Measurements from ENCODE around the gene MAGEB4.

The MAGEB4 gene

DNA sequence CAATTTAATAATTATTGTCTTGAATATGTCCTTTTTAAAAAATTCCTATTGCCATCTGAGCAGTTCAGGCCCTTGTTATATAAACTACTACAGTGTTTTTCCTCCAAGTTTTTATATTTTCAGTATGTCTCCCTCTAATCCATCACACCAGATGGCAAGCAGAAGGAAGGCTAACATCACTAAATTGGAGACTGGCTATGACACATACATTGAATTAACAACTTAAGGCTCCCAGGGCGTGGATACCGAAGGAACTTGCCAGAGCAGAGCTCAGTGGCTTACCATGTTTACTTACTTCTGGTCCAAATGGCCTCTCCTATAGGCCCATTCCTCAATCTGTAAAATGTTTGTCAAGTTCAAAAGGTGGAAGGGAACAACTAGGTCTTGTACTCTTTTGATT lies 18.1 kb downstream of the MAGEB4 start:
- no peak overlapping the region for H3K4me3 ChIP-seq (ENCODE audit: low read length)
- no peak for TF ChIP-seq ZNF274 (IDR thresholded peaks at IDR 0.05; ENCODE audit: low read depth, low read length)

DNA sequence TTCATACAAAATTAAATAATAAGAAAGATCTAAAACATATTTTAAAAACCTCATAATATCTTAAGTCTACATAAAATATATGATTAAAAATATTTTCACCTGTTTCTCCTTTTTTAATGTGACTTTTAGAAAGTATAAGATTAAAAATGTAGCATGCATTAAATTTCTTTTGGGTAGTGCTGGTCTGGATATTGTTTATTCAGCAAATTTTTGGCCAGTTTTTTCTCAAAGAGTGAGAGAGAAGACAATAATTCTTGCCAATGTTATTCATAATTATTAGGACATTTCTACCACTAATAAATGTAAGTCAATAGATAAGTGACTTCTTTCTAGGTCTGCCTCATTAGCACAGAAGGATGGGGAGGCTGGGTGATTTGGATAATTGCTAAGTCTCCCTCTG lies 19.2 kb downstream of the MAGEB4 start:
- H3K4me3 ChIP-seq (ENCODE audit: low read length), result no peak overlapping the region
- TF ChIP-seq ZNF274 (IDR thresholded peaks at IDR 0.05; ENCODE audit: low read depth, low read length), result no peak

DNA sequence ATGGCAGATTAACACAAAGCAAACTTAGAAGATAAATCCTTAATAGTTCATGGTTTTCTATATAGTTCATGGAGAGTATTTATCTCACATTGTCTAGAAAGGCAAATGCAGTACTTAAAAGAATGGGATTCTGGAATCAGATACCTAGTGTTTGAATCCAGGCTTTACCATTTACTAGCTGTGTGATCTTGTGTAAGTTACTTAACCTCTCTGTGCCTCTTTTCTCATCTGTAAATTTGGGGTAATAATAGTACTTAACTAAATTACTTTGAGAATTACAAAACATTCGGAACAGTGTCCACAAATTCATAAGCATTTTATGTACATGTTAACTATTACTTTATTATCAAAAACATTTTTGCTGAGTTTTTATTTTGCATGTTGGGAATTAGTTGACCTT lies 21.0 kb downstream of the MAGEB4 start:
- TF ChIP-seq ZNF274 (IDR thresholded peaks at IDR 0.05; ENCODE audit: low read depth, low read length), result no peak
- no peak overlapping the region for H3K4me3 ChIP-seq (ENCODE audit: low read length)

DNA sequence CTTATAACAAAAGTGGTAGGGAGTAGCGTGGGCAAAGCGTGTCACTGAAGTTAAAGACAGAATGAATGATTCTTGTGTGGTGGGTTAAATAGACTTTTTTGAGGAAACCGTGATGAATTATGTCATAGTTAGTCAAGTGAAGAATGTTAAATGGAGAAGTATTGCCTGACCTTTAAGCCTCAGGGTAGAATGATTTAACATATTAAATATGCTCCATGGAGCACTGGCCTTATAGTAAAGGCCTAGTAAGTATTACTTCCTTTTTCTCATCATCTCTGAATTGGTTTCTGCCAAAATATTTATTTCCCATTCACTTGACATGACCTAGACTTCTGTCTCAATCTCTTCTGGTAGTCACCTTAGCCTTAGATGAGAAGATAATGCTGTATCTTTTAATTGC lies 28.8 kb downstream of the MAGEB4 start:
- no peak for TF ChIP-seq ZNF274 (IDR thresholded peaks at IDR 0.05; ENCODE audit: low read depth, low read length)
- H3K4me3 ChIP-seq (ENCODE audit: low read length), result no peak overlapping the region

DNA sequence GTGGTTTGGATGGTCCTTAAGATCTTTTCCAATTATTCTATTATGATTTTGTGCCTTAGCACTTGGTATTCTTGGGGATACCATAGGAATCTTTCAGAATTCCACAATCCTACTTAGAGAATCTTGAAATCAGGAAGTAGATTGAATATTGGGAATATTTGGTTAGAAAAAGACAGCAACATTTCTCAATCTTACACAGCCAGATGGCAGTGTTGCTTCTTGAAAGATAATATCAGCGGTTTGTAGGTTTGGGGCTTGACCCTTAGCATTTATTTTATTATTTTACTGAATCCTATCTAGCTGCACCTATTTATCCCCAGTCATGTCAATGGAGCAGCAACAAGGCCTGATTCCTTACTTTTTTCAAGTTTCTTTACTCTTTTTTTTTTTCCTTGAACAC lies 33.7 kb downstream of the MAGEB4 start:
- no peak for TF ChIP-seq ZNF274 (IDR thresholded peaks at IDR 0.05; ENCODE audit: low read depth, low read length)
- H3K4me3 ChIP-seq (ENCODE audit: low read length), result no peak overlapping the region

DNA sequence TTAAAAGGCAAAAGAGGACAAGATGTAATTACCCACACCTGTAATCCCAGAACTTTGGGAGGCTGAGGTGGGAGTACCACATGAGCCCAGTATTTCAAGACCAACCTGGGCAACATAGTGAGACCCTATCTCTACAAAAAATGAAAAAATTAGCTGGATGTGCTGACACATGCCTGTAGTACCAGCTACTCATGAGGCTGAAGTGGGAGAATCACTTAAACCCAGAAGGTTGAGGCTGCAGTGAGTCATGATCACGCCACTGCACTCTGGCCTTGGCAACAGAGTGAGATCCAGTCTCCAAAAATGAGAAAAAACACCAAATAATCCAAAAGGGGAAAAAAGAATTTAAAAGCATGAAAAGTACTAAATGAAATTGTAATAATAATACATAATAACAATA lies 36.6 kb downstream of the MAGEB4 start:
- no peak overlapping the region for H3K4me3 ChIP-seq (ENCODE audit: low read length)
- no peak for TF ChIP-seq ZNF274 (IDR thresholded peaks at IDR 0.05; ENCODE audit: low read depth, low read length)

DNA sequence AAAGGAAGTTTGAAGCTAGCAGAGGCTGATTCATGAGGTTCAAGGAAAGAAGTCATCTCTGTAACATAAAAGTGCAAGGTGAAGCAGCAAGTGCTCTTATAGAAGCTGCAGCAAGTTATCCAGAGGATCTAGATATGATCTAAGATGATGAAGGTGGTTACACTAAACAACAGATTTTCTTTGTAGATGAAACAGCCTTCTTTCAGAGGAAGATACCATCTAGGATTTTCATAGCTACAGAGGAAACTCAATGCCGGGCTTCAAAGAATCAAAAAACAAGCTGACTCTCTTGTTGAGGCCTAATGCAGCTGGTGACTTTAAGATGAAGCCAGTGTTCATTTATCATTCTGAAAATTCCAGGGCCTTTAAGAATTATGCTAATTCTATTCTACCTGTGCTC lies 38.6 kb downstream of the MAGEB4 start:
- H3K4me3 ChIP-seq (ENCODE audit: low read length), result no peak overlapping the region
- TF ChIP-seq ZNF274 (IDR thresholded peaks at IDR 0.05; ENCODE audit: low read depth, low read length), result no peak

DNA sequence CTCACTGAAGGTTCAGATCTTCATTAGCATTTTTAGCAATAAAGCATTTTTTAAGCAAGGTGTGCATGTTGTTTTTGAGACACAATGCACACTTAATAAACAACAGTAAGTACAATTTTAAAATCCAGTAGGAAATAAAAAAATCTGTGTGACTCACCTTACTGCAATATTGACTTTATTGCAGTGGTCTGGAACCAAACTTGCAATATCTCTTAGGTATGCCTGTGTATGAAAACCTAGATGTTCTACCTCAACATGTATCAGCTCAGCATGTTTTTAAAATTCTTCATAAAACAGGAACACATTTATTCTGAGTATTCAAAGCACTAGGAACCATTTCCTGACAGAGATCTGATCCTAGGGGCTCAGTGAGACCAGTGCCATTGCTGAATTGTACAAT lies 40.7 kb downstream of the MAGEB4 start:
- H3K4me3 ChIP-seq (ENCODE audit: low read length), result no peak overlapping the region
- no peak for TF ChIP-seq ZNF274 (IDR thresholded peaks at IDR 0.05; ENCODE audit: low read depth, low read length)

DNA sequence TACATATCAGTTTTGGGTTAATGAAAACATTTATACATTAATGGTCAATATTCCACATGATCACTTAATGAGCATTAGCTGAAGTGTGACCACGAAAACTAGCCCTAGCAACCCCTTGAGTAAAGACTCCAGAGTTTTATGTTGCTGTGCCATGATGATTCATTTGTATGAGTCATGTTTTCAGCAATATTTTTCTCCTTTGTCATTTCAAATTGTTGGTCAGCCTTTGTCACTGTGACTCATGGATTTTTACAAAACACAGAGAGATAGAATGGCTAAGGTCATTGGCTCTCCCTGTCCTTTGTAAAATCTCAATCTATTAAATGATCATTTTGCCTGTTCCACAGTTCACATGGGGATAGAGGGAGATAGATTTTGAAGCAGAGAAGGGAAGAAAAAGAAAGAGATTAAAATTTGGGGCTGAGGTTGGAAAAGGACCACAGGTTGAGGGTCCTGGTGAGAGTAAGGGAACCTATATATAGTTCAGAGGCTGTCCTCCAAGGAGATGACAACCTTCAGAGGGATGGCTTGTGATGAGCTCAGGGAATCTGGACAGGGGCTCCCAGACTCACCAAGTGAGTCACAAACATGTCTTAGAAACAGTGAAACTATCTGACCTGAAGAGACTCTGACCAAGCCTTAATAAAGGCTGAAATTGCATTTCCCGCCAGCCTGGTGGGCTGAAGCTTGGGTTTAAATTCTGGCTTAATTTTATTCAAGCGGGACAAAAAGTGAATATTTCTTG lies 41.8 kb downstream of the MAGEB4 start:
- no peak overlapping the region for H3K4me3 ChIP-seq (ENCODE audit: low read length)
- no peak for TF ChIP-seq ZNF274 (IDR thresholded peaks at IDR 0.05; ENCODE audit: low read depth, low read length)
